SIG-M5 treated with dmso at 0.1 percent for 504 hours (cell line): ENCODE data around the gene NUP107.
"Not testable (repeated sequence)": the region's sequence is repeated elsewhere in the genome, so short reads cannot be mapped to it uniquely, and the experiment has no call there.

Source experiments
- DNase-seq: peaks from one replicate; lab custom pipeline; 2025; ENCODE audit not compliant: unreplicated experiment; lab: John Stamatoyannopoulos, UW

Gene NUP107

DNA sequence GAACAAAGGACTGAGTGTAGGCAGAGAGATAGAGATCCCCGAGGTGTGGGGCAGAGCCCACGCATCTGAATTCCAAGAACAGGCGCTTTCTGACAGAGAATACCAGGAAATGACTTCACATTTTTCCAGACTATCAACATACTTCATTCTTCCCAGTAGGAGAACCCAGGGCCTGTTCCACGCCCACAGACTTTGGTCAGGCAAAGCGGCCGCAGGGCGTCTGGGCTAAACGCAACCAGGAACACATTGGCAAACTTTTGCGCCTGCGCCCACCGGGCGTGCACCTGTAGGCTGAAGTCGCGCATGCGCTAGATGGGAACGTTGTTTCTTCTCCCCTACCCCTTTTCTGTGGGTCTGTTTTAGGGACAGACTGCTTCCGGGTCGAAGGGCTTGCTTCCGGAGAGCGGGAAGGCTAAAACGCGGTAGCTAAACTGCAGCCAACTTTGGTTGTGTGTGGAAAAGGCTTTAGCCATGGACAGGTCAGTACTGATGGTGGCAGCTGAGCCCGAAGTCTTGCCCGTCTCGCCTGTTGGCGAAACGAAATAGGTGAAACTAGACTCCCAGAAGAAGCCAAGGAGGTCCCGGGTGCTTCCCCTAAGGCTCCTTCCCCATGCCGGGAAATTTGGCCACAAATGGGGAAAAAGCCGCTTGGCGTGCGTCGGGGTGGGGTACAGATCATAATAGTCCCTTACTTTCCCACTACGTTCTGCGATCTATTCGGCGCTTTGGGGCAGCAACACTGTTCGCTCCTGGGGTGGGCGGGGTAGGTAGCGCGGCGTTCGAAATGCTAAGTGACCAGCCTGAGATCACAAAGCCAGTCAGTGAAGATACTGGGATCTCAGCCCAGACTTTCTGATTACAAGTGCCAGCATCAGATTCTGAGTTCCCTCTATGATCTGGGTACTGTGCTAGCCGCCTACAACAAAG lies at the start of gene NUP107:
TSS of gene NUP107 (plus strand) at position 384 of the 927 bp plus-strand sequence. CDS start at position 472, 88 bp downstream.
- peak; percentile 99 for DNase-seq

DNA sequence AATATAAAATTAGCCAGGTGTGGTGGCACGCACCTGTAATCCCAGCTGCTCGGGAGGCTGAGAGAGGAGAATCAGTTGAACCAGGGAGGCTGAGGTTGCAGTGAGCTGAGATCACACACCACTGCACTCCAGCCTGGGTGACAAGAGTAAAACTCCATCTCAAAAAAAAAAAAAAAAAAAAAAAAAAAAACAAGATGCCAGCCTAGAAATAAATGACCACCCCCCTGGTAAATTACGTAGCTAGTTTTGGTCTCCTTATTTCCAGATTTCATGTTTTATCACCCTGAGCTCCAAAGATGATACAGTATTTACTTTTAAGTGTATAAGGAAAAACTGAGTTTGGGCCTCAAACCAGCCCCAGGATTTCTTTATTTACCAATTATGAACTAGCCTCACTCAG lies 49.3 kb upstream of the NUP107 start:
- not testable (repeated sequence) for DNase-seq

GRCh38 chr12:68638171-68638570 lies 48.6 kb upstream of the NUP107 start:
- no peak for DNase-seq

DNA sequence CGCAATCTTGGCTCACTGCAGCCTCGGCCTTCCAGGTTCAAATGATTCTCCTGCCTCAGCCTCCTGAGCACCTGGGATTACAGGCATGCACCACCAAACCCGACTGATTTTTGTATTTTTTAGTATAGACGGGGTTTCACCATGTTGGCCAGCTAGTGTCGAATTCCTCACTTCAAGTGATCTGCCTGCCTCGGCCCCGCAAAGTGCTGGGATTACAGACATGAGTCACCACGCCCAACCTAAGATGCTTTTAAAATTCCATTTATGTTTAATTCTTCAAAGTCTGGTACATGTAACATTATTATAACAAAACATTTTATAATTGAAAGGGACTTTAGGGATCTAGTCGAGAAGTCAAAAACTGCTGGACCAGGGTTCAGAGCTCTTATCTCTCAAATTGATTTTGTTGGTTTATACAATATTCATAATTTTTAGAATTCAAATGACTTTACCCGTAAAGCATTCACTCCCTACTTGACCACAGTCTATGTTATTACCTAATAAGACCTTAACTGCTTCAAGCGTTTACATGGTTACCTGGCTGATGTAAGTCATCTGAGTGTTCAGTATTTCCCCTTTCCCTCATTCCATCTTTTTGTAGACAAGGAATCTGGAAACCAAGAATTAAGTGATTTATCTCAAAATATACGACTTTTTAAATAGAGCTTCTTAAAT lies 47.9 kb upstream of the NUP107 start:
- no peak for DNase-seq

- no peak for DNase-seq
These were observed 47.4 kb upstream of the NUP107 start for GRCh38 chr12:68639396-68639767.

DNA sequence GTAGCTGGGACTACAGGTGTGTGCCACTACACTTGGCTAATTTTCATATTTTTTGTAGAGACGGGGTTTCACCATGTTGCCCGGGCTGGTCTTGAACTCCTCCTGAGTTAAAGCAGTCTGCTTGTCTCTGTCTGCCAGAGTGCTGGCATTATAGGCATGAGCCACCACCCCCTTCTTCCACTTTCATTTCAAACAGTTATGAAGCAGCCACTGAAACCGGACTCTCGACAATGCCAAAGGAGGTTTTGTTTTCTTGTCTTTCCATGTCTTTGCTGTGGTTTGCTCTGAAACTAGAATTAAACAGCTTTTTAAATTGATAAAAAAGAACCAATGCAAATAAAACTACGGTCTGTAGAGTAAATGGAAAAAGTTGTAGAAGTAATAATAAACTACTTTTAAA lies 45.6 kb upstream of the NUP107 start:
- DNase-seq = no peak

DNA sequence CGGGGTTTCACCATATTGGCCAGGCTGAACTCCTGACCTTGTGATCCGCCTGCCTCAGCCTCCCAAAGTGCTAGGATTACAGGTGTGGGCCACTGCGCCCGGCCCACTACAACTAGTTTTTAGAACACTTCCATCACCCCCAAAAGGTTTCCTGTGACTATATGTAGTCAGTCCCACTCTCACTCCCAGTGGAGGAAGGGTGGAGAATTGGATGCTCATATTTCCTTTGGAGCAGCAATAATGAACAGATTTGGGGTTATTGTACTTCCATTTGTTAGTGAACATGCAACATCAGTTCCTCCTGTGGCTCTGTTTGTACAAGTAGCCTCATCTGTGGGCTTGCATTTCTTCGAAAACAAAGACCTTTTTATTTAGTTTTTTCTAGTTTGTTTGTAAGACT lies 40.3 kb upstream of the NUP107 start:
- no peak for DNase-seq

DNA sequence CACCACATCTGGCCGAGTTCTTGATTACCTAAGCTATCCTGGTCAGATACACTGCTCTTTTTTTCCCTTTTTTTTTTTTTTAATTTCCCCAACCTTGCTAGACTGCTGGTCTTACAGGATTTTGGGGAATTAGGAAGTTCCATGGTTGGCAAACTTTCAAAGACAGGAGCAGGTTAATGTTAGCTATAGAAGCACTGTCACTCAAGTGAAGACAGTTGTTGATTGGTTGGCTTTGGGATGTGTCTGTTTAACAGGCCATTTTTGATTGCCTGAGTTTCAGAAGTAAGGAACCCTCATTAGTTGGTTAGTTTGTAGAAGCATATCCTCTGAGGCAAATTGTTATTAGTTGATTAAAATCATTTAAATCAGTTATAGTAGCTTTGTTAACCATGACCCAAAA lies 39.3 kb upstream of the NUP107 start:
- no peak for DNase-seq

DNA sequence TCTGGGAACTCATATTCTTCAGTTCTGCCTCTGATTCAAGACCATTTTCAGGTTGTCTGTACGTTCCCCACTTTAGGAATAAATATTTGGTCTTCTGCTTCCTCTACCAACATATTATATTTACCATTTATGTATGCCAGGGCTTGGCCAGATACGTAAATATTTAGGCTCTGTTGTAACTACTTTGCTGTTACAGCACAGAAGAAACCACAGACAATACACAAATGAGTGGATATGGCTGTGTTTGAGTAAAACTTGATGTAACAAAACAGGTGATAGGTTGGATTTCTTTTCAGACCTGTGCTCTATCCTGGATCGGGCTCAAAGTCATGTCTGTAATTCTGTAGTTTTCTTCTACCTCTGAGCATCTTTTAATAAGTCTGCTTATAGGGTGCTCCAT lies 38.6 kb upstream of the NUP107 start:
- DNase-seq = no peak

DNA sequence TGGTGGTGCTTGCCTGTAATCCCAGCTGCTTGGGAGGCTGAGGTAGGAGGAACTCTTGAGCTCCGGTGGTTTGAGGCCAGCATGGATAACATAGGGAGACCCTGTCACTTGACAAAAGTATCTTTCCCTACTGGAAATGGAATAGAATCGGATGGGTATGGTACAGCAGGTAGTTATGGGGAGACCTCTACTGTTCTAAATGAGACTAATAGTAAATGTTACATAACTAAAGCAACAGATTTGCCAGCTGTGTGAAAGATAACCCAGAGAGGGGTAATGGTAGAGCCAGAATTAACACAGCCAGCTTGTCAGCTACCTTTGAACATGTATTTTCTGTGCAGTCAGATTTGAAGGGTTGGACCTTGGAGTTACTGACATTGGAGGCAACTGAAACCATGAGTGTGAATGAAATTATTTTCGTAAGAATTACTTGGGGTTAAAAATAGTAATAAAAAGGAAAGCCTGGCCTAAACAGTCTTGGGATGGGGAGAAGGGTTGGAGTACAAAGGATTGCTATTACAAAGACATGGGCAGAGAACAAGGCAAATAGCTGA lies 21.7 kb upstream of the NUP107 start:
- no peak for DNase-seq

- DNase-seq = no peak
These were observed 19.5 kb upstream of the NUP107 start for GRCh38 chr12:68667291-68667690.

DNA sequence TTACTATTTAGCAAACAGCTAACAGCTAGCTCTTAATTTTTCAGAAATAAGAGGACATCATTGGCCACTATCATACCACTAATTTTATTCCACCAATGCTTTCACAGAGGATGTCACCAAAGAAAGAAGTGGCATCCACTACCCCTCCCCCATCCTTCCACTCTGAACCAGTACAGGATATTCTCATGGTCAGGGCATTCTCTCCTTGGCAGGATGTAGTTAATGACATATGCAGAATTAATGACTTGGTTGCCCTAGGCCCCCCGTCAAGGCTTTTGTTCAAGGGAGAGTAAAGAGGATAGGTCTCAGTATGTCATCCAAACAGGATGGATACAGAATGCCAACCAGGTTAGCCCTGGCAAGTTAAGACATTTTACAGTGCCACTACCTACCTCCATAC lies 18.9 kb upstream of the NUP107 start:
- DNase-seq = no peak

DNA sequence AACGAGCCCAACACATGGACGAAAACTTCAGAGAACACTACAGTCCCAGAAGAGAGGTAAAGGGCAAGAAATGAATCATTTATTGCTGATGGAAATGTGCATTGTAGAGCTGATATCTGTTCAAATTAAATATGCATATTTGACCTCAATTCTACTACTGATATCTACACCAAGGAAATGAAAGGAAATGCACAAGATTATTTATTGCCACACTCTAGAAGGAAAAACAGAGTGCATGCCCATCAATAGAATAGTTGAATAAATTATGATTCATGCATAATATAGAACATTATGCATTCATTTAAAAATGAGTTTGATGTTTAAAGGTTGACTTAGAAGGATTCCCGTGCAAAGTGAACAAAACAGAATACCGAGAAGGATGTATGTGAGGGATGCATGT lies 15.6 kb upstream of the NUP107 start:
- DNase-seq = no peak

DNA sequence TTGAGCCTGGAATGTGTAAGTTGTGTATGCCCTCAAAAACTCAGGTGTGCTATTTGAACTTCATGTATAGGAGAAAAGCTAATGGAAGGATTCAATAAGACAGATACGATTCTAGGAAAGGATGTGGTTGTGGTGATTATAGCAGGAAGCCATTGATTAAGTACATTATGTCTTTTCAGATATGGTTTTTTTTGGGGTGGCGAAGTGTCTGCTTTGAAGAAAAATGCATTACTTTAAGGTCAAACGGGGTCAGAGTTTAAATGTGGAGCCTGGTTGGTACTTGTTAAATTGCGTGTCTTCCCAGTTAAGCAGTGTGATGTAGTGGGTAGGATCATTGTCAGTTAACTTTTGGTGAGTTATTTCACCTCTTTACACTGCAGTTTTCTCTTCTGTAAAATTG lies 13.0 kb upstream of the NUP107 start:
- DNase-seq = no peak

DNA sequence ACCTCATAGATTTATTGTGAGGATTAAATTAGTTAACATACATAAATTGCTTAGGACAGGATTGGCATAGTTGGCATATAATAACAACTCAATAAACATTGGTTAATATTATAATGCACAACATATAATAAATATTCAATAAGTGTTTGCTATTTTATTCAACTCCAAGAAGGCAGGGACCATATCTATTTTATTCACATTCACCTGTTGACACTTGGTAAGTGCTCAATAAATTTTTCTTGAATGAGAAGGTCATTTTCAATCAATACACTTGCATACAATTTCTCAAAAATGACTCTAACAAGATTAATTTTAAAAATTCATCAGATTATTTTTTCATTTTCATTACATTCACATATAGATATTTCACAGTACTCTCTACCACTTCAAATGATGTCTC lies 12.4 kb upstream of the NUP107 start:
- no peak for DNase-seq

- no peak for DNase-seq
These were observed 11.5 kb upstream of the NUP107 start for GRCh38 chr12:68675101-68675842.

- DNase-seq = not testable (repeated sequence)
These were observed 9.9 kb upstream of the NUP107 start for GRCh38 chr12:68676854-68677253.

DNA sequence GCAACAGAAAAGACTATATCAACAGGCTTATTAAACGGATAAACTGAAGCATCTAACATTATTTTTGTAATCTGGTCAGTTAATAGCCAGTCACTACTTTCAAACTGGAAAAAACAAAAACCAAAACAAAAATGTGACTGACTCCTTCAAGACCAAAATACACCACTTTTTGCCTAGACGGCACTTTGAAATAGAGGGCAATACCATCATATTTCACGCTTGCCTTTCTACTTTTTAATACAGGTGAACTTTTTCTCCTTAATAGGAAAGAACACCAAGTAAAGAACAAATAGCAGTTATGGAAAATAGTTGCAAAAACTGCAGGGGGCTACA lies 550 bp upstream of the NUP107 start:
- DNase-seq = peak; percentile 45

DNA sequence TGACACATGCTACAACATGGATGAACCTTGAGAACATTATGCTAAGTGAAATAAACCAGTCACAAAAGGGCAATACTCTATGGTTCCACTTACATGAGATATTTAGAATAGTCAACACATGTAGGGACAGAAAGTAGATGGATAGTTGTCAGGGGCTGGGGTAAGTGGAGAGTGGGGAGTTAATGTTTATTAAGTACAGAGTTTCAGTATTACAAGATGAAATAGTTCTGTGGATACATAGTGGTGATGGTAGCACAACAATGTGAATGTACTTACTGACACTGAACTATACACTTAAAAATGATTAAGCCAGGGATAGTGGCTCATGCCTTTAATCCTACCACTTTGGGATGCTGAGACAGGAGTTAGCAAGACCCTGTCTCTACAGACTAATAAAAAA lies 8.7 kb downstream of the NUP107 start:
- DNase-seq = no peak

DNA sequence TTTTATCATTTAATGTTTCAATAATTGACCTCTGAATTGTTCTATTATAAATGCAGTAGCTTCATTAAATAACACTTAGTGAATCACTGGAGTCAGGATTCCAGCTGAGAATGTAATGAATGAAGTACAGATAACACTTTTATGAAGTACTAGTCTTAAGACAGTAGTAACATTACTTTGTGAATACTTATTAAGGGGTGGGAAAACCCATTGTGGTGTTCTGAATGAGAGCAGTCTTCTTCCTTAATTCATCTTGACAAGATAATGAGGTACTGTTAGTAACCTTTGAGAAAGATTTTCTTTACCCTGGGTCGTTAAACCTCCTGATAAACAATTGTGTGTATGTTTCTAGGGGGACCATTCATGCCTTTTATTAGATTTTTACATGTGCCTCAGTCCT lies 12.7 kb downstream of the NUP107 start:
- DNase-seq = no peak

- no peak for DNase-seq
These were observed 41.0 kb downstream of the NUP107 start for GRCh38 chr12:68727776-68728175.

DNA sequence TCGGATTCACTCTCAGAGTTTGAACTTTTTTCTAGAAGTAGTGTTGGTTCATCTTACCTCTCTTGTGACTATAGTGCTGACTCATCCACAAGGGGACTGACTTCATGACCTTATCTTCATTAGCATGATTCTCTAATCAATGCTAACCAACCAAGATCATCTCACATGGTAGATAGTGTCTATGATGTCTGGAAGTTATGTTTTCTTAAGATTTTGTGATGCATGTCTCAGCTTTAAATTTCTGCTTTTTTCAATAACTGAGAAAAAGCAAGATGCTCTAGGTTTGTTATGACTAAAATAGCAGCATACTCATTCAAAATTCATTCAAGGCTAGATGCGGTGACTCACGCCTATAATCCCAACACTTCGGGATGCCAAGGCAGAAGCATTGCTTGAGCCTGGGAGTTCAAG lies 46.9 kb downstream of the NUP107 start:
- DNase-seq = no peak
